GM12875 (cell line): Measurements from ENCODE around the gene PDE10A.

ENCODE experiments used
- H3K4me3 ChIP-seq: one replicate; pipeline ENCODE4 v1.5.1; 2011; ENCODE audit warnings: low read depth, low read length, control low read depth
- CTCF ChIP-seq: IDR thresholded peaks from 2 replicates; pipeline ENCODE4 v1.5.1; 2011; ENCODE audit warnings: low read depth, mild to moderate bottlenecking, control low read depth, inconsistent platforms, low read length, moderate library complexity, borderline replicate concordance; ENCODE audit not compliant: insufficient read depth

The PDE10A gene

GRCh38 chr6:165662749-165663376 lies at the start of gene PDE10A:
Gene PDE10A, minus strand, starts transcription at chr6:165663241. Its CDS starts 430 bp downstream, at chr6:165662811.
- no peak within 1 kb of the TSS for H3K4me3 ChIP-seq
- TF ChIP-seq CTCF = no peak

- TF ChIP-seq CTCF = no peak
- H3K4me3 ChIP-seq = no peak overlapping the region
Measured at GRCh38 chr6:165708985-165709576, 46.0 kb upstream of the PDE10A start.

- TF ChIP-seq CTCF = no peak
Measured at GRCh38 chr6:165707067-165707853, 44.2 kb upstream of the PDE10A start.

DNA sequence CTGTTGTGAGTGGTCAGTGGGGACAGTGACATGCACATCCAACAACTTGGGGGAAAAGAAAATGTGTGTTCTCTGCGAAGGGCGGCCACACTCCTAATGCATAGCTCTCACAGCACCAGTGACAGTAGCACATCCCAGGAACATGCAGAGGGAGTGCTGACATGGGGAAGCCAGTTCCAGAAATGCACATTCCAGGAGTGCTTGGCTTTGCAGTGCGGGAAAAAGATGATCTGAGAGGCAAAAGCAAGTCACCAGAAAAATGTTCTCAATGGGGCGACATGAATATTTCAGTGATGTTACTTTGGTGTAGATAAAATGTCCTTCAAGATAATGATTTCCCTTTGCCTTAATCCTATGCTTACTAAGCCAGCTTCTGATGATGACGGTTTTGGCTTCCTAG lies 42.9 kb upstream of the PDE10A start:
- TF ChIP-seq CTCF = no peak
- no peak overlapping the region for H3K4me3 ChIP-seq

More at GRCh38 chr6:165707067-165707853, 44.2 kb upstream of the PDE10A start:
- no peak overlapping the region for H3K4me3 ChIP-seq

GRCh38 chr6:165704045-165704748 lies 41.2 kb upstream of the PDE10A start:
- no peak overlapping the region for H3K4me3 ChIP-seq
- no peak for TF ChIP-seq CTCF

DNA sequence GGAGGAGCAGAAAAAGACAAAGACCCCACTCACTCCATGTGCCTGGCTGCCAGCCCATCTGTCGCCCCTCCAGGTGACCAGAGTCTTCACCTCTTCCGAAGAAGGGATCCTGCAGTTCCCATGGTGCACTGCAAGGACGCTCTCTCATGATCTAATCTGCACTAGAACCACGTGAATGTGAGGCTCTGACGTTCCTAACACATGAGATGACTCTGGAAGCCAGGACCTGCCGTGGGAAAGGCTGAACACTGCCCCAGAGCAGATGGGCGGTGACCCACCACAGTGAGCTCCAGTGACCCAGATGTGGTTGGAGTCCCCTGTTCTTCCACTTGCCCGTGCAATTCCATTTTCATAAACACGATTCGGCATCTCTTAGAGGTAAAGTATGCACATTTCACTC lies 39.6 kb upstream of the PDE10A start:
- no peak for TF ChIP-seq CTCF
- H3K4me3 ChIP-seq = no peak overlapping the region
